GM12892 (cell line): Measurements from ENCODE around the gene SNX17. TPM values are rescaled to one million over a fixed set of nuclear protein-coding genes. Genes with fewer than 3 reads are reported as not detected.
A peak's percentile ranks its signal among the peaks of the same experiment; 100 is the strongest.

Experiments
- DNase-seq: peaks from one replicate; pipeline ENCODE4 v3.0.0; 2011; ENCODE audit not compliant: insufficient read length
- FAIRE-seq: peaks from 2 replicates; lab custom pipeline; 2011; peaks lifted over from hg19 to GRCh38; lab: Jason Lieb, UNC
- POLR2A ChIP-seq: IDR thresholded peaks from 2 replicates; pipeline ENCODE4 v1.6.1; 2011; ENCODE audit warnings: low read depth, low read length, control low read depth
- POLR2AphosphoS5 ChIP-seq: IDR thresholded peaks from 2 replicates; pipeline ENCODE4 v1.6.1; 2011; ENCODE audit warnings: low read depth, low read length, control low read depth
- TAF1 ChIP-seq: IDR thresholded peaks from 2 replicates; pipeline ENCODE4 v1.6.1; 2011; ENCODE audit warnings: low read depth, mild to moderate bottlenecking, control low read depth, low read length, borderline replicate concordance
- polyA plus RNA-seq: library from polyadenylated mRNA; unstranded; fragments of >200 nt; gene quantifications from one replicate; pipeline ENCODE4 v1.2.1, GENCODE V29; 2012; ENCODE audit warnings: missing spikeins, inconsistent platforms; ENCODE audit not compliant: missing spikeins

The SNX17 gene, protein sequence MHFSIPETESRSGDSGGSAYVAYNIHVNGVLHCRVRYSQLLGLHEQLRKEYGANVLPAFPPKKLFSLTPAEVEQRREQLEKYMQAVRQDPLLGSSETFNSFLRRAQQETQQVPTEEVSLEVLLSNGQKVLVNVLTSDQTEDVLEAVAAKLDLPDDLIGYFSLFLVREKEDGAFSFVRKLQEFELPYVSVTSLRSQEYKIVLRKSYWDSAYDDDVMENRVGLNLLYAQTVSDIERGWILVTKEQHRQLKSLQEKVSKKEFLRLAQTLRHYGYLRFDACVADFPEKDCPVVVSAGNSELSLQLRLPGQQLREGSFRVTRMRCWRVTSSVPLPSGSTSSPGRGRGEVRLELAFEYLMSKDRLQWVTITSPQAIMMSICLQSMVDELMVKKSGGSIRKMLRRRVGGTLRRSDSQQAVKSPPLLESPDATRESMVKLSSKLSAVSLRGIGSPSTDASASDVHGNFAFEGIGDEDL
- polyA plus RNA-seq = 62.5 TPM

DNA sequence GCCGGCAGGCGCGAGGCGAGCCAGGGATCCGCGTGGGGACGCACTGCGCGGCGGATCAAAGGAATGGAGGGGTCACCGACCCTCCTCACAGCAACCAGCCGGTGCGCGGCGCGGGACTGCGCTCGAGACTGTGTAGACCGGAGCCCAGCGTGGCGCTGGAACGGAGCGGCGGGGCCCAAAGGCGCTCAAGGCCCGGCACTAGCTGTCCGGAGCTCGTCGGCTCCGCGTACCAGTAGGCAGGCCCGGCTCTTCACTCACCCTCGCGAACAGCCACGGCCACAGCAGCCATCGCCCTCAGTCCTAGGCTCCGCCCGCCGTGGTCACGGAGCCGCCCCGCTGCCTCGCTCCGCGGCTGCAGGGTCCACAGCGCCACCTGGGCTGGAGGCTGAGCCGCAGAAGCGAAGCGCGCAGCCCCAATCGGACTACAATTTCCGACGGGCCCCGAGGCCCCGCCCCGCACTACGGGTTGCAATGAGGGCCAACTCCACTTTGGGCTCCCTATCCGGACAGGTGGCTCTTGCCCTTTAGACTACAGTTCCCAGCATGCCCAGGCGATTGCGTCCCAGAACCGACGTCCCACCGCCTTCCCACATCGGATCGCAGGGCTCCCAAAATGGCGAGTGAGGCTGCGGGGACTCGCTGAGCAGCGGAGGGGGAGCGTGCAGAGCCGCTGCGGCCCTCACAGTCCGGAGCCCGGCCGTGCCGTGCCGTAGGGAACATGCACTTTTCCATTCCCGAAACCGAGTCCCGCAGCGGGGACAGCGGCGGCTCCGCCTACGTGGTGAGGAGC is at the start of gene SNX17, which contains the start of gene EIF2B4:
Gene SNX17 (plus strand): TSS at position 591 of the 790 bp plus-strand sequence. CDS start 128 bp downstream, at position 719.
Gene EIF2B4 (minus strand): TSS at position 313 of the 790 bp plus-strand sequence. CDS start 24 bp downstream, at position 289.
- TF ChIP-seq POLR2AphosphoS5 (peak; percentile 85), POLR2A (peak; percentile 89), TAF1 (peak; percentile 92)
- peak; percentile 96 for FAIRE-seq
- peak; percentile 93 for DNase-seq

GRCh38 chr2:27320958-27321543 is 49.4 kb upstream of the SNX17 start:
- FAIRE-seq (no peak), DNase-seq (no peak)
- TF ChIP-seq POLR2A (no peak), POLR2AphosphoS5 (no peak), TAF1 (no peak)

GRCh38 chr2:27322301-27322765 is 48.1 kb upstream of the SNX17 start:
- TF ChIP-seq POLR2AphosphoS5 (no peak), TAF1 (0 out of 2 replicates have a peak, but pooled peaks have one; percentile 7)
- DNase-seq = no peak

DNA sequence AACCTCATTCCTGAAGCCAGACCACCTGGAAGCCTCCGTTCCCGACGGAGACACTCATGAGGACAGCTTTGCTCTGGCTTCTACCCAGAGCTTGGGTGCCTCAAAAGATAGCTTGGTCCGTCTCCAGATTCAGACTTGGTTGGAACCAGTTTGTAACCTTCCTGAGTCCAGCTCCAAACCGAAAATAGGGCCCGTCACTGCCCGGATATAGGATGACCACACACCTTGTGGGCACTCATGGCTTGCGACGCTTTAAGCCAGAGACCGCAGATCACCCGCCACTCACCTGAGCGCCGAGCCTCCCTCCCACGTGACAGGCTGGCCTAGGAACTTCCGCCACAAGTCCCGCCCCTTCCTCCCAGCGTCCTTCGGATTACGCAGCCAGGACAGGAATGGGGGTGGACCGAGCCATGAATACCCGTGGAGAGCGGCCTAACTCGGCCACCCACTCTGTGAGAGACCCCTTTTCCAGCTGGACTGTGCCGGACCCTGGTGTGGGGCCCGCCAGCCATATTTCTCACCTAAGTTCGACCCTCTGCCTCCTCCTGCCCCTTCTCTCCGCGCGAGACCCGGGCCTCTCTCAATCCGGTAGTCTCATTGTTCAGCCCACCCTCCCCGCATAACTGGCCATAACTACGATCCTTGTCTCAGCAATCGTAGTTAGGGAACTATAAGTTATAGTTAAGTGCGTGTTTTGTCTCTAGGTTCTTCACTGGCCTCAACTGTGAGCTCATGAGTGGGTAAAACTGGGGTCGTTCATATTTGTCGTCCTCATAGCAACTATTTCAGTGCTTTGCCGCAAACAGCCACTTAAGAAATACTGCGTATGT is 47.4 kb upstream of the SNX17 start, which contains the start of gene MPV17:
Gene MPV17 (minus strand): TSS at position 332 of the 830 bp plus-strand sequence. CDS start 580 bp downstream, outside the sequence.
- FAIRE-seq (peak; percentile 90), DNase-seq (peak; percentile 96)
- TF ChIP-seq POLR2AphosphoS5 (peak; percentile 97), TAF1 (peak; percentile 74; the same call in 1 of the 2 replicates), POLR2A (peak; percentile 96)

More at GRCh38 chr2:27322301-27322765, 48.1 kb upstream of the SNX17 start:
- FAIRE-seq = no peak

- DNase-seq = no peak
- FAIRE-seq = no peak
- TF ChIP-seq POLR2AphosphoS5 = no peak
- no peak for TF ChIP-seq TAF1
- TF ChIP-seq POLR2A = no peak
Measured at GRCh38 chr2:27323596-27324285, 46.7 kb upstream of the SNX17 start.

DNA sequence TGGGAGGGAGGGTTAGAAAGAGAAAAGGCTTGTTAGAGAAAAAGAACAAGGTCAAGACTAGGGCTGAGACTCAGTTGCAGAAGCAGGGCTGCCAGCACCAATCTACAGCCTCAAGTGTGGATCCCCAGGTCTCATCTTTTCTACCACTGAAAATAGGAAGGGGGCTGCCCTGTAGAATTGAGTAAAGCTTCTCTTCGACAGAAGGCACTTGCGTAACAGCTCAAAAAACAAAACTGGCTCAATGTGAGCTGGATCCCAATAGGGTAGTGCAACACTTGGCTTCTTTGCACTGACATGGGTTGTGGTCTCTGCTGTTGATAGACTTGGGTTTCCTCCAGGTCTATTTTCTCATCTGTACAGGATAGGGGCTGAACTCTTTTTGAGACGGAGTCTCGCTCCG is 45.7 kb upstream of the SNX17 start:
- DNase-seq (no peak), FAIRE-seq (no peak)
- TF ChIP-seq POLR2A (no peak), POLR2AphosphoS5 (no peak), TAF1 (no peak)

DNA sequence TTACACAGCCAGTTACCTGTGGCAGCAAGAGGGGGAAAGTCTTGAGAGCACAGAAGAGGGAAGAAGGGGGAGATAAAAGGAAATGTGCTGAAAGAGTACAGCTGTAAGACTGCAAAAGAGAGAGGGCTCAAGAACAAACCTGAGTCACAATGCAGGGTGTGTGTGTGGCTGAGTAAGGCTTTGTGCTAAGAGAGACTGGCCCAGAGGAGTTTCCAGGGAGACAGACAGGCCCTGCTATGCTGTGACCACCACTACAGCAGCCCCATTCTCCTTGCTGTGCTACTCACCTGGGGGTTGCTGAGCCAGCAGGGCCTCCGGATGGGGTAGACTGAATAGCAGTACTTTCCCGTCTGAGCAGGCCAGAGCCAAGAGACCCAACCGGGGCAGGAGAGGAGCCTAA is 35.1 kb upstream of the SNX17 start:
- DNase-seq = no peak
- FAIRE-seq = no peak
- no peak for TF ChIP-seq POLR2A
- TF ChIP-seq POLR2AphosphoS5 = no peak
- TF ChIP-seq TAF1 = no peak

DNA sequence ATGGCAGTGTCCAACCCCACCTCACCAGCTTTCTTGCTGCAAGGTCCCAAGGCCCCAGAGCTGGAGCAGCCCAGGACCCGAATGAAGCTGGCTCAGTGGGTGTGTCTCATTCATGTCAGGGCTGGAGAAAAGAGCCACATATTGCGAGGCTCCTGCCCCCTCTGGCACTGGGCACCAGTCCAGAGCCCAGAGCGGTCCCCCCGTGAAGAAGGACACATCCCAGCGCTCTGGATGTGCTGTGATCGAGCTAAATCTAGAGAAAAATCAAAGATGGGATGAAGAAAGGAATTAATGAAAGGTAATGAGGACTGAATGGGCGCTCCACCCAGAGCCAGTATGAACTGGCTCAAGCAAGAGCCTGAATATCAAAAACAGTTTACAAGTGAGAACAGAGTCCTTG is 34.2 kb upstream of the SNX17 start:
- no peak for DNase-seq
- TF ChIP-seq TAF1 (no peak), POLR2A (no peak), POLR2AphosphoS5 (no peak)
- no peak for FAIRE-seq

DNA sequence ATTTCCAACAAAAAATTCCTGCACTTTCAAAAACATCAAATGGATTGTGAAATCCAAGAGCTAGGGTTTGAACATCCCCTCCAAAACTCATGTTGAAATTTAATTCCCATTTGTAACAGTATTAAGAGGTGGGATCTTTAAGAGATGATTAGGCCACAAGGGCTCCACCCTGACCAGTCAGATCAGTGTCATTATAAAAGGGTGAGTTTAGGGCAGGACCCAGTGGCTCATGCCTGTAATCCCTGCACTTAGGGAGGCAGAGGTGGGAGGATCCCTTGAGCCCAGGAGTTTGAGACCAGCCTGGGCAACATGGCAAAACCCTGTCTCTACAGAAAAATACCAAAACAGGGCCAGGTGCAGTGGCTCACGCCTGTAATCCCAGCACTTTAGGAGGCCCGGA is 22.8 kb upstream of the SNX17 start:
- DNase-seq (no peak), FAIRE-seq (no peak)
- TF ChIP-seq TAF1 = no peak
- TF ChIP-seq POLR2AphosphoS5 = no peak
- TF ChIP-seq POLR2A = no peak
